ENCODE results near the gene FHOD1. TPM values are rescaled to one million over a fixed set of nuclear protein-coding genes. Genes with fewer than 3 reads are reported as not detected.
A peak's percentile ranks its signal among the peaks of the same experiment; 100 is the strongest.

The FHOD1 gene
- total RNA-seq, 1 experiment from 2014 or later, result 37.2 TPM

- no peak for DNase-seq
- intact Hi-C loops (cut with micrococcal nuclease; ENCODE audit: unreplicated experiment), result no loop called here
- CTCF ChIA-PET, result no interaction called here
- H3K36me3 Mint-ChIP-seq (ENCODE audit: insufficient read depth, unreplicated experiment), result peaks cover 84% of the 10 kb centered on the region
- no peaks in the 10 kb centered on the region for H3K27me3 Mint-ChIP-seq (ENCODE audit: unreplicated experiment)
- no TSS peak for BruUV-seq (replicated peaks)
- no peak overlapping the region for H3K4me3 Mint-ChIP-seq (ENCODE audit: low read depth, unreplicated experiment)
- H3K9me3 Mint-ChIP-seq (ENCODE audit: low read depth, unreplicated experiment), result no peaks in the 10 kb centered on the region
- H3K27ac Mint-ChIP-seq (ENCODE audit: unreplicated experiment), result peak overlapping the region; percentile 21
- TF ChIP-seq CTCF (IDR thresholded peaks at IDR 0.05; ENCODE audit: unreplicated experiment), result no peak
- H3K4me1 Mint-ChIP-seq (ENCODE audit: low read depth, unreplicated experiment), result peaks cover 40% of the 10 kb centered on the region
Observed at GRCh38 chr16:67229906-67230808, 17.1 kb downstream of the FHOD1 start.

- no peak for TF ChIP-seq CTCF (IDR thresholded peaks at IDR 0.05; ENCODE audit: unreplicated experiment)
- peak overlapping the region; percentile 99 for H3K4me3 Mint-ChIP-seq (ENCODE audit: low read depth, unreplicated experiment)
- CTCF ChIA-PET, result interaction anchor here (2.5 kb wide), 1 partner anchor 15 kb away, joined by 5 read pairs; no protein-coding TSS in a partner anchor
- H3K27ac Mint-ChIP-seq (ENCODE audit: unreplicated experiment), result no peak overlapping the region
- peaks cover 40% of the 10 kb centered on the region for H3K4me1 Mint-ChIP-seq (ENCODE audit: low read depth, unreplicated experiment)
- no peaks in the 10 kb centered on the region for H3K27me3 Mint-ChIP-seq (ENCODE audit: unreplicated experiment)
- no TSS peak for BruUV-seq (replicated peaks)
- H3K9me3 Mint-ChIP-seq (ENCODE audit: low read depth, unreplicated experiment), result no peaks in the 10 kb centered on the region
- intact Hi-C loops (cut with micrococcal nuclease; ENCODE audit: unreplicated experiment), result no loop called here
- H3K36me3 Mint-ChIP-seq (ENCODE audit: insufficient read depth, unreplicated experiment), result peaks cover 72% of the 10 kb centered on the region
- no peak for DNase-seq
Observed at GRCh38 chr16:67228905-67229304, 18.4 kb downstream of the FHOD1 start.

- Mint-ChIP-seq H3K9me3 (ENCODE audit: low read depth, unreplicated experiment) (no peaks in the 10 kb centered on the region), H3K27ac (ENCODE audit: unreplicated experiment) (peak overlapping the region; percentile 99), H3K36me3 (ENCODE audit: insufficient read depth, unreplicated experiment) (peaks cover 66% of the 10 kb centered on the region), H3K4me3 (ENCODE audit: low read depth, unreplicated experiment) (peak overlapping the region; percentile 99), H3K4me1 (ENCODE audit: low read depth, unreplicated experiment) (peaks cover 40% of the 10 kb centered on the region), H3K27me3 (ENCODE audit: unreplicated experiment) (no peaks in the 10 kb centered on the region)
- DNase-seq, result no peak
- no peak for TF ChIP-seq CTCF (IDR thresholded peaks at IDR 0.05; ENCODE audit: unreplicated experiment)
- CTCF ChIA-PET, result interaction anchor here (1.7 to 2.5 kb wide), 3 partner anchors 8 to 18 kb away, joined by 4 to 9 read pairs (median 5); partner anchors contain the start of gene FHOD1
- intact Hi-C loops (cut with micrococcal nuclease; ENCODE audit: unreplicated experiment), result no loop called here
- BruUV-seq (replicated peaks), result no TSS peak
Observed at GRCh38 chr16:67228034-67228785, 19.1 kb downstream of the FHOD1 start.

GRCh38 chr16:67227567-67227921 lies 19.7 kb downstream of the FHOD1 start:
- Mint-ChIP-seq H3K27me3 (ENCODE audit: unreplicated experiment) (no peaks in the 10 kb centered on the region), H3K36me3 (ENCODE audit: insufficient read depth, unreplicated experiment) (peaks cover 62% of the 10 kb centered on the region), H3K4me1 (ENCODE audit: low read depth, unreplicated experiment) (peaks cover 40% of the 10 kb centered on the region), H3K4me3 (ENCODE audit: low read depth, unreplicated experiment) (peak overlapping the region; percentile 99), H3K27ac (ENCODE audit: unreplicated experiment) (peak overlapping the region; percentile 99), H3K9me3 (ENCODE audit: low read depth, unreplicated experiment) (no peaks in the 10 kb centered on the region)
- BruUV-seq (replicated peaks), result no TSS peak
- CTCF ChIA-PET, result interaction anchor here (0.5 to 2.5 kb wide), 6 partner anchors 9 to 293 kb away, joined by 3 to 9 read pairs (median 5); partner anchors contain the start of genes ELMO3 and FHOD1
- intact Hi-C loops (cut with micrococcal nuclease; ENCODE audit: unreplicated experiment), result loop anchor here (2.0 kb wide), 1 partner anchor 19 kb away; the partner anchor contains the start of gene FHOD1
- DNase-seq, result no peak
- no peak for TF ChIP-seq CTCF (IDR thresholded peaks at IDR 0.05; ENCODE audit: unreplicated experiment)
